ENCODE data around the gene ANGEL2.
"Not testable (repeated sequence)": the region's sequence is repeated elsewhere in the genome, so short reads cannot be mapped to it uniquely, and the experiment has no call there.

Gene ANGEL2

DNA sequence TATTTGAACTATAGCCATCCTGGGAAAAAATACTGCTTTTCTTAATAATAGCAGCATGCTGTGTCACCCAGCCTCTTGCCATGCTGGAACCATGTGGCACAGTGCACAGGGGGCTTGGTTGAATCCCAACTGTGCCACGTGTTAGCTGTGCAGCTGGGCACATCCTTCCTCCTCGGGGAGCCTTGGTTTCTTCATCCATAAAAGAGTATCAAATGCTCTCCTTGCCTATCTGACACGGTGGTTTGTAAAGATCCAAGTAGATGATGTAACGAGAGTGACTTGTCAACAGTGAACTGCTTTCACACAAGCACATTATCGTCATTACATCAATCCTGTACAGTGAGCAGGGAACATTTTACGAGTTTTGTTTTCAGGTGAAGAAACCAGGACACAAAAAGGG, 41.0 kb downstream of the ANGEL2 start:
- DNase-seq: no peak

- no peak for DNase-seq
Measured at GRCh38 chr1:212973899-212974298, 41.8 kb downstream of the ANGEL2 start.

GRCh38 chr1:212973426-212973825, 42.2 kb downstream of the ANGEL2 start:
- DNase-seq: no peak

DNA sequence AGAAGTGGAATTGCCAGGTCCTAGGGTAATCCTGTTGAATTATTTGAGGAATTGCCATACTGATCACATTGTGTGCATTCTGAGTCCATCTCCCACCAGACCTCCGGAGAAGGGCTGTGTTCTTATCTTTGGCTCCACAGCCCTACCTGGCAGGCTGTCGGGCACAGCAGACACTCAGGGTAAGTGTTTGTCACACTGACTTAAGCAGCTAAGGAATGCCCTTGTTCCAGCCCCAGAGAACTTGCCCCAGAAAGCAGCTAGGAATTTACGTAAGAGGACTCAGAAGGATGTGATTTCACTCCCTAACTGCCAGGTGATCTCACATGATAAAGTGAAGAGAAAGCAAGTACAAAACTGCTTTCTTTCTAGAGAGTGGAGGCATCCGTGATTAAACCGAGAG, 44.4 kb downstream of the ANGEL2 start:
- no peak for DNase-seq

GRCh38 chr1:212970085-212970484, 45.6 kb downstream of the ANGEL2 start:
- DNase-seq: no peak

- no peak for DNase-seq
Measured at GRCh38 chr1:212968368-212968863, 47.3 kb downstream of the ANGEL2 start.

GRCh38 chr1:212967801-212968200, 47.9 kb downstream of the ANGEL2 start:
- DNase-seq: no peak

- DNase-seq: no peak
Measured at GRCh38 chr1:212966616-212967015, 49.1 kb downstream of the ANGEL2 start.

GRCh38 chr1:212964993-212965392, 50.7 kb downstream of the ANGEL2 start:
- not testable (repeated sequence) for DNase-seq

DNA sequence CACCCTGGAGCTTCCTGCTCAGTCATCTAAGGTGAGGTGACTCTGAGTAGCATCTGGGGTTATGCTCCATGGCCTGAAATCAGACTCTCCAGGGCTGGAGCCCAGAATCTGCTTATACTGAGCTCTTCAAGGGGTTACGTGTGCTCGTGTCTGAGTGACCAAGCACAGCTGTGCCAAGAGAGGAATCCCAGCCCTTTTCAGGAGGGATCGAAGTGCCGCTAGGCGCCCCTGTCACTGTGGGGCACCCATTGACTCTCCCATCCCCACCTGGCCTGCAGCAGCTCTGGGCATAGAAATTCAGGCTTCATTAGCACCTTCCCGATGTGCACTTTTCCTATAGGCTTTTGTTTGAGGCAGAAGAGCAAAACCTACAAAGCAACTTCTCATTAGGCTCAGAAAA, 51.6 kb downstream of the ANGEL2 start:
- no peak for DNase-seq

- DNase-seq: no peak
Measured at GRCh38 chr1:212962509-212962908, 53.2 kb downstream of the ANGEL2 start.

GRCh38 chr1:212960932-212961331, 54.7 kb downstream of the ANGEL2 start:
- DNase-seq: no peak

- DNase-seq: no peak
Measured at GRCh38 chr1:212959266-212960220, 56.1 kb downstream of the ANGEL2 start.

- no peak for DNase-seq
Measured at GRCh38 chr1:212958175-212958574, 57.5 kb downstream of the ANGEL2 start.

DNA sequence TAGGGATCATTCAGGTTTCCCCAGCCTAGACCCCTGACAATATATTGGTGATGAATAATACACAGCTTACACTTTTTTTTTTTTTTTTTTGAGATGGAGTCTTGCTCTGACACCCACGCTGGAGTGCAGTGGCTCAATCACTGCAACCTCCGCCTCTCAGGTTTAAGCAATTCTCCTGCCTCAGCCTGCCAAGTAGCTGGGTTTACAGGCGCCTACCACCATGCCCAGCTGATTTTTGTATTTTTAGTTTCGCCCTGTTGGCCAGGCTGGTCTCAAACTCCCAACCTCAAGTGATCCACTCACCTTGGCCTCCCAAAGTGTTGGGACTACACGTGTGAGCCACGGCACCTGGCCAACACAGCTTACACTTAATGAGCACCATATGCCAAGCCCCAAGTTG, 58.1 kb downstream of the ANGEL2 start:
- no peak for DNase-seq

GRCh38 chr1:212955961-212956620, 59.6 kb downstream of the ANGEL2 start:
- no peak for DNase-seq

- no peak for DNase-seq
Measured at GRCh38 chr1:212955098-212955497, 60.6 kb downstream of the ANGEL2 start.

DNA sequence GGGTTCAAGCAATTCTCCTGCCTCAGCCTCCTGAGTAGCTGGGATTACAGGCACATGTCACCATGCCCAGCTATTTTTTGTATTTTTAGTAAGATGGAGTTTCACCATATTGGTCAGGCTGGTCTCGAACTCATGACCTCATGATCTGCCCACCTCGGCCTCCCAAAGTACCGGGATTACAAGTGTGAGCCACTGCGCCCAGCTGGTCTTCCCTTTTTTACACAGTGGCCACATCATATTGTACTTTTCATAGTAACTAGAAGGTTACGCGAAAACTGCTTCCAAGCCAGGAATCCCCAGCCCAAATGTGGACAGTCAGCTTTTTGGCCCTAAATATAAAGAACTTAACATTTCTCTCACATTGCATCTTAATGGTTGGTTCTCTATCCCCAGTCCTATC, 61.2 kb downstream of the ANGEL2 start:
- DNase-seq: no peak

DNA sequence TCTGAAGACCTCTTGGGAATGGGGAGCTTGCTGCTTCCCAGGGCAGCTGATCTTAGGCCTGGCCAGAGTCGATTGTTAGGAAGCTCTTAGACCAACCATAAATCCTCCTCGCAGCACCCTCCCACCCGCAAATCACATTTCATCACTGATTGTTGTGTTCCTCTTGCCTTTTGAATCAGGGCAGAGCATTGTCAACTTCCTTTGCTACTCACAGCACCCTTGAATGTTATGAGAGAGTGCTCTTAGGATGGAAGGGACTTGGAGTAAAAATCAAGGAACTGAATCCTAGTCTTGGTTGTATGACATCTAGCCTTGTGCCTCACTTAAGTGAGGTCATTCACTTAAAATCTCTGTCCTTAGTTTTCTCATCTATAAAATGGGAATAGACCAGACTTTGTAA, 62.3 kb downstream of the ANGEL2 start:
- no peak for DNase-seq

DNA sequence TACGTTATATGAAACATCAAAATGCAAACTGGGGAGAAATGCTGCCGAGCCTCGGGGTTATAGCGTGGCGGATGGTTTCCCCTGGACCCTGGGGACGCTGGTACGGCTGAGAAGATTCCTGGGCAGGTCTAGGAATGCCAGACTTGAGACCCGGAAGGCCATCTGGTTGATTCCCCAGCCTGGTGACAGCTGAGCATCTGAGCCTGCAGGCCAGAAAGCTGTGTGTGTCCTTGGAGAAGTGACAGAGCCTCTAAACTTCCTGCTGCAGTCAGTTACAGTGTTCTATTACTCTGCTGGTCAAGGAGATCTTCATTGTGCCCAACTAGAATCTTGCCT, 63.1 kb downstream of the ANGEL2 start:
- no peak for DNase-seq

- DNase-seq: no peak
Measured at GRCh38 chr1:212951947-212952640, 63.6 kb downstream of the ANGEL2 start.

GRCh38 chr1:212951126-212951946, 64.3 kb downstream of the ANGEL2 start:
- DNase-seq: no peak

Data from effector CD4-positive, alpha-beta T cell (primary cell).